GM21367 (cell line): ENCODE results near the gene FLACC1.
"Not testable (repeated sequence)": the region's sequence is repeated elsewhere in the genome, so short reads cannot be mapped to it uniquely, and the experiment has no call there.

ENCODE experiments used
- ATAC-seq: cut with Tn5 transposase; IDR thresholded peaks from one replicate; pipeline ENCODE4 v1.9.1; 2021; ENCODE audit not compliant: unreplicated experiment

The FLACC1 gene

GRCh38 chr2:201349601-201350000 lies 7.5 kb downstream of the FLACC1 start:
- ATAC-seq, result no peak

GRCh38 chr2:201348758-201349157 lies 8.4 kb downstream of the FLACC1 start:
- no peak for ATAC-seq

GRCh38 chr2:201347138-201347537 lies 10.0 kb downstream of the FLACC1 start:
- ATAC-seq, result no peak

- no peak for ATAC-seq
Observed at GRCh38 chr2:201345625-201346213, 11.4 kb downstream of the FLACC1 start.

GRCh38 chr2:201344663-201345366 lies 12.3 kb downstream of the FLACC1 start:
- ATAC-seq, result peak; percentile 89

GRCh38 chr2:201343559-201343958 lies 13.6 kb downstream of the FLACC1 start:
- ATAC-seq, result no peak

- no peak for ATAC-seq
Observed at GRCh38 chr2:201342923-201343322, 14.2 kb downstream of the FLACC1 start.

- no peak for ATAC-seq
Observed at GRCh38 chr2:201329409-201329808, 27.7 kb downstream of the FLACC1 start.

GRCh38 chr2:201327678-201328077 lies 29.5 kb downstream of the FLACC1 start:
- ATAC-seq, result no peak

- no peak for ATAC-seq
Observed at GRCh38 chr2:201322772-201323171, 34.4 kb downstream of the FLACC1 start.

- no peak for ATAC-seq
Observed at GRCh38 chr2:201320701-201321100, 36.4 kb downstream of the FLACC1 start.

- no peak for ATAC-seq
Observed at GRCh38 chr2:201320257-201320656, 36.9 kb downstream of the FLACC1 start.

- no peak for ATAC-seq
Observed at GRCh38 chr2:201319511-201319910, 37.6 kb downstream of the FLACC1 start.

- no peak for ATAC-seq
Observed at GRCh38 chr2:201313362-201313761, 43.8 kb downstream of the FLACC1 start.

- no peak for ATAC-seq
Observed at GRCh38 chr2:201308914-201309313, 48.2 kb downstream of the FLACC1 start.

GRCh38 chr2:201307876-201308275 lies 49.3 kb downstream of the FLACC1 start:
- ATAC-seq, result no peak

- not testable (repeated sequence) for ATAC-seq
Observed at GRCh38 chr2:201299929-201300328, 57.2 kb downstream of the FLACC1 start.

GRCh38 chr2:201298462-201299052 lies 58.6 kb downstream of the FLACC1 start:
- no peak for ATAC-seq

GRCh38 chr2:201290457-201291148 lies 66.5 kb downstream of the FLACC1 start:
- not testable (repeated sequence) for ATAC-seq

GRCh38 chr2:201285499-201285898 lies 71.6 kb downstream of the FLACC1 start:
- no peak for ATAC-seq

GRCh38 chr2:201280191-201281040 lies 76.7 kb downstream of the FLACC1 start:
- ATAC-seq, result no peak
